OCI-LY1 (cell line): ENCODE measurements around the gene MEOX2.

Experiments used
- H2AFZ ChIP-seq: fragments of 200-600 bp; sonication (generic), shearing (Covaris generic); 2 replicates; pipeline ENCODE4 v1.6.0; 2014; ENCODE audit warnings: antibody characterized with exemption, mild to moderate bottlenecking, low read length
- H3F3A ChIP-seq: fragments of 200-600 bp; sonication (generic), shearing (Covaris generic); 2 replicates; pipeline ENCODE4 v1.6.0; 2014; ENCODE audit warnings: mild to moderate bottlenecking, antibody characterized with exemption, low read length, moderate library complexity; ENCODE audit not compliant: insufficient read depth
- H3K27ac ChIP-seq: fragments of 200-600 bp; sonication (generic); 2 replicates; pipeline ENCODE4 v1.5.1; 2014; ENCODE audit warnings: low read length, mixed run types, mild to moderate bottlenecking, low read depth; ENCODE audit not compliant: poor library complexity, severe bottlenecking
- H3K27me3 ChIP-seq: fragments of 200-600 bp; sonication (generic); 2 replicates; pipeline ENCODE4 v1.6.0; 2014; ENCODE audit warnings: antibody characterized with exemption, mild to moderate bottlenecking, low read length, moderate library complexity; ENCODE audit not compliant: insufficient read depth
- H3K36me3 ChIP-seq: fragments of 200-600 bp; sonication (generic); 2 replicates; pipeline ENCODE4 v1.6.1; 2014; ENCODE audit warnings: mild to moderate bottlenecking, antibody characterized with exemption, low read length, moderate library complexity, mixed read lengths; ENCODE audit not compliant: insufficient read depth
- H3K4me1 ChIP-seq: fragments of 200-600 bp; sonication (generic); 2 replicates; pipeline ENCODE4 v1.5.1; 2014; ENCODE audit warnings: mild to moderate bottlenecking, low read length, moderate library complexity; ENCODE audit not compliant: insufficient read depth, severe bottlenecking
- H3K4me2 ChIP-seq: fragments of 200-600 bp; sonication (generic), shearing (Covaris generic); 2 replicates; pipeline ENCODE4 v1.6.1; 2014; ENCODE audit warnings: low read length
- H3K4me3 ChIP-seq: fragments of 200-600 bp; sonication (generic); 2 replicates; pipeline ENCODE4 v1.5.1; 2014; ENCODE audit warnings: low read length, low read depth, mild to moderate bottlenecking, mixed read lengths; ENCODE audit not compliant: poor library complexity, severe bottlenecking
- H3K79me2 ChIP-seq: fragments of 200-600 bp; shearing (Covaris generic); 2 replicates; pipeline ENCODE4 v1.6.1; 2016; ENCODE audit warnings: mixed run types, low read length, mixed read lengths; ENCODE audit not compliant: insufficient read depth
- H3K9ac ChIP-seq: fragments of 200-600 bp; sonication (generic), shearing (Covaris generic); 2 replicates; pipeline ENCODE4 v1.6.1; 2014; ENCODE audit warnings: mild to moderate bottlenecking, low read length, mixed read lengths
- H3K9me2 ChIP-seq: fragments of 200-600 bp; sonication (generic), shearing (Covaris generic); 2 replicates; pipeline ENCODE4 v1.6.1; 2014; ENCODE audit warnings: low read depth, mild to moderate bottlenecking, low read length, mixed read lengths
- H3K9me3 ChIP-seq: fragments of 200-600 bp; shearing (Covaris generic); 2 replicates; pipeline ENCODE4 v1.6.1; 2014; ENCODE audit warnings: low read length, mixed read lengths
- H4K20me1 ChIP-seq: fragments of 200-600 bp; sonication (generic), shearing (Covaris generic); 2 replicates; pipeline ENCODE4 v1.6.0; 2016; ENCODE audit warnings: mild to moderate bottlenecking, low read length; ENCODE audit not compliant: insufficient read depth
- EZH2 ChIP-seq: fragments of 200-600 bp; sonication (generic), shearing (Covaris generic); IDR thresholded peaks from 2 replicates; pipeline ENCODE4 v1.8.0; 2017; ENCODE audit warnings: borderline replicate concordance, mixed run types, mild to moderate bottlenecking, antibody characterized with exemption, low read length, moderate library complexity, mixed read lengths
- TF ChIP-seq, protein P1 (sequence below): fragments of 200-600 bp; sonication (generic), shearing (Covaris generic); IDR thresholded peaks from 2 replicates; pipeline ENCODE4 v1.5.1; 2017; ENCODE audit warnings: mild to moderate bottlenecking, antibody characterized with exemption, low read length, moderate library complexity, mixed read lengths

MEOX2 gene

DNA sequence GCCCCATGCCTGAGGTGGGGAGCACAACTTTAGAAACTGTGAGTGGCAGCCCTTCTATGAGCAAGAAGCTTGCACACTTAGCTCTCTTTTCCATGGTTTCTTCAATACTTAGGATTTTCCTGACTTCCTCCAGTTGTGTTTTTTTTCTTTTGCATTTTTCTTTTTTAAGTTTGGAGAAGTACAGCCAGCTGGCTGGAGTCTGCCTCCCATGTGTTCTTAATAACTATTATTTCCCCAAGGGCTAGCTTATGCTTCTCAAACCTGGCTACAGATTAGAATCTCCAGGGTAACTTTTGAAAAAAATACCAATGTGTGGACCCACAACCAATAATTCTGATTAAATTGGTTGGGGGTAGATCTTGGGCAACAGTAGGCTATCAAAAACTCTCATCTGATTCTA lies 37.4 kb upstream of the MEOX2 start:
- Histone ChIP-seq H3K4me1 (no peaks in the 10 kb centered on the region), H3F3A (no peaks in the 10 kb centered on the region), H3K27ac (no peak overlapping the region), H2AFZ (no peak overlapping the region), H3K9ac (no peak overlapping the region), H4K20me1 (no peaks in the 10 kb centered on the region), H3K79me2 (no peaks in the 10 kb centered on the region), H3K4me3 (no peak overlapping the region), H3K27me3 (no peaks in the 10 kb centered on the region), H3K4me2 (no peak overlapping the region), H3K9me2 (no peaks in the 10 kb centered on the region), H3K9me3 (no peaks in the 10 kb centered on the region), H3K36me3 (no peaks in the 10 kb centered on the region)
- TF ChIP-seq EZH2, result no peak

DNA sequence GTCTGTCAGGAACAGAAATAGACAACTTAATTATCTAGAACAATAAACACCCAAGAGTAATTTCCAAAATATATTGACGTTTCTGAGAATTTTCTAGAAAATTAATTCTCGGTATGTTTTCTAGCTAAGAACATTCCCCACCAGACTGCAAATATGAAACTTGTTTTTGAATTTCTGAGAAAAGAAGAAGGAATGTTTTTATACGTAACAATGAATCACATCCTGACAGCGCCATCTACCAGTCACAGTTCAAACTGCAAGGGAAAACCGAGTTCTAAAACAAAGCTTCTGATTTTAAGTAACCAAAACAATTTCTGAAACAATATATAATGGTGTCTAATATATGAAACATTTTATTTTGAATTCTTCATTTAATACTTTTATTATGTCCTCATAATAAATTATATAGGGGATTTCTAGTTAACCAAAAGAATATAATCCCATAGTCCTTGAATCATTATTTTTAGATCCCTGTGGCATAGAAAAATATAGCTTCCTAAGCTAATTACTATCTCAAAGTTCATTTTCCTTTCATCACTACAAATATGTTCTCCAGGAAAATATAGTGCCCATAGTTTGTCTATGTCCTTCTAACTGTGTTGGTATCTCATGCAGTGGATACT lies 34.5 kb upstream of the MEOX2 start:
- no peaks in the 10 kb centered on the region for H3K27me3 ChIP-seq
- no peaks in the 10 kb centered on the region for H3F3A ChIP-seq
- H3K9me2 ChIP-seq, result no peaks in the 10 kb centered on the region
- no peaks in the 10 kb centered on the region for H3K79me2 ChIP-seq
- no peak overlapping the region for H3K4me2 ChIP-seq
- H3K36me3 ChIP-seq, result no peaks in the 10 kb centered on the region
- H3K27ac ChIP-seq, result no peak overlapping the region
- no peak overlapping the region for H3K4me3 ChIP-seq
- TF ChIP-seq, protein P1, sequence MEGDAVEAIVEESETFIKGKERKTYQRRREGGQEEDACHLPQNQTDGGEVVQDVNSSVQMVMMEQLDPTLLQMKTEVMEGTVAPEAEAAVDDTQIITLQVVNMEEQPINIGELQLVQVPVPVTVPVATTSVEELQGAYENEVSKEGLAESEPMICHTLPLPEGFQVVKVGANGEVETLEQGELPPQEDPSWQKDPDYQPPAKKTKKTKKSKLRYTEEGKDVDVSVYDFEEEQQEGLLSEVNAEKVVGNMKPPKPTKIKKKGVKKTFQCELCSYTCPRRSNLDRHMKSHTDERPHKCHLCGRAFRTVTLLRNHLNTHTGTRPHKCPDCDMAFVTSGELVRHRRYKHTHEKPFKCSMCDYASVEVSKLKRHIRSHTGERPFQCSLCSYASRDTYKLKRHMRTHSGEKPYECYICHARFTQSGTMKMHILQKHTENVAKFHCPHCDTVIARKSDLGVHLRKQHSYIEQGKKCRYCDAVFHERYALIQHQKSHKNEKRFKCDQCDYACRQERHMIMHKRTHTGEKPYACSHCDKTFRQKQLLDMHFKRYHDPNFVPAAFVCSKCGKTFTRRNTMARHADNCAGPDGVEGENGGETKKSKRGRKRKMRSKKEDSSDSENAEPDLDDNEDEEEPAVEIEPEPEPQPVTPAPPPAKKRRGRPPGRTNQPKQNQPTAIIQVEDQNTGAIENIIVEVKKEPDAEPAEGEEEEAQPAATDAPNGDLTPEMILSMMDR, result peak; percentile 92
- no peak for TF ChIP-seq EZH2
- no peak overlapping the region for H2AFZ ChIP-seq
- no peaks in the 10 kb centered on the region for H4K20me1 ChIP-seq
- H3K9me3 ChIP-seq, result no peaks in the 10 kb centered on the region
- H3K4me1 ChIP-seq, result no peaks in the 10 kb centered on the region
- no peak overlapping the region for H3K9ac ChIP-seq

DNA sequence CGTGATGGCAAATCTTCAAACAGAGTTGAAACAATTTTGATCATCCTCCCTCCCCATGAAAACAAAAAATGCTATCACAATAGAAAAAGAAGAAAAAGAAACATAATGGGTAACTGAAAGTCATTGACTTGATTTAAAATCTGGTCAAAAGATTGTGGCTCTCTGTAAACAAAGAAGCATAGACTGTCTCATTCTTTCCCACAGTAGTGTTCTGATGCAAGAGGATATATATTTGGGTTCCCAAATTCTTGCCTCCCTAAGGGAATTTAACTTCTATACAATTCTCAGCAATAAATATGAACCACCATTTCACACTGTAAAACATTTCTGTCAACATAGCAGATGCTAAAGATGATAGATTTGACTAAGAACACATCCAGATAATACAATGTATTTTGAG lies 32.8 kb upstream of the MEOX2 start:
- no peak overlapping the region for H2AFZ ChIP-seq
- no peaks in the 10 kb centered on the region for H3K27me3 ChIP-seq
- H3K9me2 ChIP-seq, result no peaks in the 10 kb centered on the region
- no peaks in the 10 kb centered on the region for H3K4me1 ChIP-seq
- H3K4me2 ChIP-seq, result no peak overlapping the region
- no peaks in the 10 kb centered on the region for H3K36me3 ChIP-seq
- no peak overlapping the region for H3K4me3 ChIP-seq
- H3K27ac ChIP-seq, result no peak overlapping the region
- H4K20me1 ChIP-seq, result no peaks in the 10 kb centered on the region
- no peak overlapping the region for H3K9ac ChIP-seq
- H3K79me2 ChIP-seq, result no peaks in the 10 kb centered on the region
- H3F3A ChIP-seq, result no peaks in the 10 kb centered on the region
- no peaks in the 10 kb centered on the region for H3K9me3 ChIP-seq
- TF ChIP-seq EZH2, result no peak
- TF ChIP-seq, protein P1, result no peak

DNA sequence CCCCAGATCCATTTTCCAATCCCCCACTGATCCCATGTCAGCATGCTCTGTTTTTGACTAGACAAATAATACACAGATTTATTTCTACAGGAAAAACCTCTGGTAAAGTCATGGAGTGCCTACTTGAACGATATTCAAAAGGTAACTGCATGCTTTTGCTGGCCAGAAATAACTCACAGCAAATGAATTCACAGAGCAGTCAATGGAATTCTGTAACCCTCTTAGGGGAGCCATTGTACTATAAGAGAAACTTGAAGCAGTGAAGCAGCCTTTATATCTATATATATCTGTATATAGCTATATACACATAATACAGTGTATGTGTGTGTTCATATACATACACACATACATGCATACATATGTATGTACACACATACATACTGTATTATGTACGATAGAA lies 29.0 kb upstream of the MEOX2 start:
- H3F3A ChIP-seq, result no peaks in the 10 kb centered on the region
- no peak overlapping the region for H3K27ac ChIP-seq

More for the DNA sequence above, 29.0 kb upstream of the MEOX2 start:
- H3K27me3 ChIP-seq, result no peaks in the 10 kb centered on the region
- H3K36me3 ChIP-seq, result no peaks in the 10 kb centered on the region
- no peaks in the 10 kb centered on the region for H4K20me1 ChIP-seq
- H3K9ac ChIP-seq, result no peak overlapping the region
- no peak overlapping the region for H3K4me3 ChIP-seq
- H3K4me1 ChIP-seq, result no peaks in the 10 kb centered on the region
- no peak overlapping the region for H2AFZ ChIP-seq
- no peaks in the 10 kb centered on the region for H3K79me2 ChIP-seq
- H3K9me3 ChIP-seq, result no peaks in the 10 kb centered on the region
- no peaks in the 10 kb centered on the region for H3K9me2 ChIP-seq
- TF ChIP-seq, protein P1, result no peak
- no peak for TF ChIP-seq EZH2
- no peak overlapping the region for H3K4me2 ChIP-seq
